Measurements from ENCODE around the gene CYP11A1.

DNA sequence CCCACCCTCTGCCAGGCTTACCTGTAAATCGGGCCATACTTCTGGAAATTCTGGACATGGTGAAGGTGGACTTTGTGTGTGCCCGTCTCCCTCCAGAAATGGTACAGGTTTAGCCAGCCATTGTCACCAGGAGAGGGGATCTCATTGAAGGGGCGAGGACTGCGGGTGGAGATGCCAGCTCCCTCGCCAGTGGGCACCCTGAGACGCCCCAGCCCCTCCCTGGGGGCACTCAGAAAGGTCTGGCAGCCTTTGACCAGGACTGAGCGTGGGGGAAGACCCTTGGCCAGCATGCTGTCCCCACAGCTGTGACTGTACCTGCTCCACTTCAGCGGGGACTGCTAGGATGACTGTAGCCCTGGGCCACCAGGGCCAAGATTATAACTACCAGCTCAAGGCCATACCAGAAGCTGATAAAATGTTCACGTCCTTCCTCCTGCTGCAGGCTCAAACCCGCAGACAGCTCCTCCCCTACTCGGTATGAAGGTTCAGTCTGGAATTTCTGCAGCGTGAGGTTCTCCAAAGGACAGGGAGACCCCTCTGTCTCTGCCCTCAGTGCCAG is at the start of gene CYP11A1:
- TF ChIP-seq, protein P1, sequence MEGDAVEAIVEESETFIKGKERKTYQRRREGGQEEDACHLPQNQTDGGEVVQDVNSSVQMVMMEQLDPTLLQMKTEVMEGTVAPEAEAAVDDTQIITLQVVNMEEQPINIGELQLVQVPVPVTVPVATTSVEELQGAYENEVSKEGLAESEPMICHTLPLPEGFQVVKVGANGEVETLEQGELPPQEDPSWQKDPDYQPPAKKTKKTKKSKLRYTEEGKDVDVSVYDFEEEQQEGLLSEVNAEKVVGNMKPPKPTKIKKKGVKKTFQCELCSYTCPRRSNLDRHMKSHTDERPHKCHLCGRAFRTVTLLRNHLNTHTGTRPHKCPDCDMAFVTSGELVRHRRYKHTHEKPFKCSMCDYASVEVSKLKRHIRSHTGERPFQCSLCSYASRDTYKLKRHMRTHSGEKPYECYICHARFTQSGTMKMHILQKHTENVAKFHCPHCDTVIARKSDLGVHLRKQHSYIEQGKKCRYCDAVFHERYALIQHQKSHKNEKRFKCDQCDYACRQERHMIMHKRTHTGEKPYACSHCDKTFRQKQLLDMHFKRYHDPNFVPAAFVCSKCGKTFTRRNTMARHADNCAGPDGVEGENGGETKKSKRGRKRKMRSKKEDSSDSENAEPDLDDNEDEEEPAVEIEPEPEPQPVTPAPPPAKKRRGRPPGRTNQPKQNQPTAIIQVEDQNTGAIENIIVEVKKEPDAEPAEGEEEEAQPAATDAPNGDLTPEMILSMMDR (conservative IDR thresholded peaks at IDR 0.05; ENCODE audit: low read length), result no peak
- no peak for TF ChIP-seq EZH2phosphoT487 (IDR thresholded peaks at IDR 0.05; ENCODE audit: borderline replicate concordance)
